Fibroblast of skin of back (primary cell): ENCODE measurements around the gene MEGF8. TPM values are rescaled to one million over a fixed set of nuclear protein-coding genes. Genes with fewer than 3 reads are reported as not detected.
A peak's percentile ranks its signal among the peaks of the same experiment; 100 is the strongest.

Source experiments
- DNase-seq: peaks from one replicate; pipeline ENCODE4 v3.0.0-alpha.2; 2013
- polyA plus RNA-seq, 2 experiments: library from polyadenylated mRNA; unstranded; fragments of 120-200 nt; gene quantifications; one replicate each; pipeline ENCODE4 v1.2.1, GENCODE V29; 2013; ENCODE audit not compliant: insufficient read length in 2 of 2

The MEGF8 gene
- 27.7 TPM for polyA plus RNA-seq (2013, experiment 1 of 2; ENCODE audit: insufficient read length)
- polyA plus RNA-seq (2013, experiment 2 of 2; ENCODE audit: insufficient read length) = 34.2 TPM

- DNase-seq = peak; percentile 99
Observed at GRCh38 chr19:42325308-42325895, at the start of gene MEGF8. MEGF8 (plus strand) TSS chr19:42325635; CDS start chr19:42326244, 609 bp downstream.

- DNase-seq = no peak
Observed at GRCh38 chr19:42276284-42276683, 49.2 kb upstream of the MEGF8 start.

GRCh38 chr19:42276821-42277220 is 48.6 kb upstream of the MEGF8 start:
- DNase-seq = no peak

GRCh38 chr19:42277821-42278451 is 47.5 kb upstream of the MEGF8 start:
- DNase-seq = peak; percentile 73

GRCh38 chr19:42278452-42279154 is 46.8 kb upstream of the MEGF8 start:
- DNase-seq = no peak

- no peak for DNase-seq
Observed at GRCh38 chr19:42279155-42279901, 46.1 kb upstream of the MEGF8 start.

- peak; percentile 91 for DNase-seq
Observed at GRCh38 chr19:42279902-42280814, 45.3 kb upstream of the MEGF8 start.

- peak; percentile 80 for DNase-seq
Observed at GRCh38 chr19:42280815-42281145, 44.7 kb upstream of the MEGF8 start.

- DNase-seq = peak; percentile 58
Observed at GRCh38 chr19:42281146-42281826, 44.1 kb upstream of the MEGF8 start.

GRCh38 chr19:42281827-42282762 is 43.3 kb upstream of the MEGF8 start:
- peak; percentile 57 for DNase-seq

- DNase-seq = no peak
Observed at GRCh38 chr19:42282819-42283187, 42.6 kb upstream of the MEGF8 start.

- DNase-seq = peak; percentile 95
Observed at GRCh38 chr19:42283188-42284065, 42.0 kb upstream of the MEGF8 start.

- peak; percentile 84 for DNase-seq
Observed at GRCh38 chr19:42284066-42284501, 41.4 kb upstream of the MEGF8 start.

- no peak for DNase-seq
Observed at GRCh38 chr19:42284591-42285341, 40.7 kb upstream of the MEGF8 start.

GRCh38 chr19:42285541-42285941 is 39.9 kb upstream of the MEGF8 start:
- no peak for DNase-seq

GRCh38 chr19:42285988-42286348 is 39.5 kb upstream of the MEGF8 start:
- DNase-seq = no peak

- DNase-seq = peak; percentile 66
Observed at GRCh38 chr19:42286349-42287016, 39.0 kb upstream of the MEGF8 start.
